GM10266 (cell line): ENCODE data around the gene C5AR1.

Source experiments
- DNase-seq: peaks from one replicate; pipeline ENCODE4 v3.0.0; 2012; ENCODE audit errors: extremely low spot score
- TF ChIP-seq, protein P1 (sequence below): IDR thresholded peaks from 2 replicates; pipeline ENCODE4 v1.5.1; 2012; ENCODE audit warnings: mild to moderate bottlenecking, low read depth; ENCODE audit not compliant: control insufficient read depth, insufficient read depth; ENCODE audit errors: missing control alignments

The C5AR1 gene

DNA sequence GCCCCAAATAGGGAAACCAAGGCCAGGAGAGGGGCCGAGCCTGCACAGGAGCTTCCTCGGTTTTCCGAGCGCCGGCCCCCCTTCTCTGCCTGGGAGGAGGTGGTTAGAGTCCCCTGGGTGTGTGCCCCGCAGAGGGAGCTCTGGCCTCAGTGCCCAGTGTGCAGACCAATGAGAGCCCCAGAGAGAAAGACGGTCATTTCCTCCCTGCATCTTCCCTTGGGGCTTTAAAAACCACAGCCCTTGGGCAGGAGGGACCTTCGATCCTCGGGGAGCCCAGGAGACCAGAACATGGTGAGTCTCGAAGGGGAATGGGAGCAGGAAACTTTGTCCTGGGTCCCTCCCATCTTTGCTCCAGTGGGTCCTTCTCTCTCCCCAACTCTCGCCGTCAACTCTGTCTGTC is at the start of gene C5AR1:
C5AR1 (plus strand) TSS at position 254 of the 400 bp plus-strand sequence; CDS start at position 289, 35 bp downstream.
- TF ChIP-seq, protein P1, sequence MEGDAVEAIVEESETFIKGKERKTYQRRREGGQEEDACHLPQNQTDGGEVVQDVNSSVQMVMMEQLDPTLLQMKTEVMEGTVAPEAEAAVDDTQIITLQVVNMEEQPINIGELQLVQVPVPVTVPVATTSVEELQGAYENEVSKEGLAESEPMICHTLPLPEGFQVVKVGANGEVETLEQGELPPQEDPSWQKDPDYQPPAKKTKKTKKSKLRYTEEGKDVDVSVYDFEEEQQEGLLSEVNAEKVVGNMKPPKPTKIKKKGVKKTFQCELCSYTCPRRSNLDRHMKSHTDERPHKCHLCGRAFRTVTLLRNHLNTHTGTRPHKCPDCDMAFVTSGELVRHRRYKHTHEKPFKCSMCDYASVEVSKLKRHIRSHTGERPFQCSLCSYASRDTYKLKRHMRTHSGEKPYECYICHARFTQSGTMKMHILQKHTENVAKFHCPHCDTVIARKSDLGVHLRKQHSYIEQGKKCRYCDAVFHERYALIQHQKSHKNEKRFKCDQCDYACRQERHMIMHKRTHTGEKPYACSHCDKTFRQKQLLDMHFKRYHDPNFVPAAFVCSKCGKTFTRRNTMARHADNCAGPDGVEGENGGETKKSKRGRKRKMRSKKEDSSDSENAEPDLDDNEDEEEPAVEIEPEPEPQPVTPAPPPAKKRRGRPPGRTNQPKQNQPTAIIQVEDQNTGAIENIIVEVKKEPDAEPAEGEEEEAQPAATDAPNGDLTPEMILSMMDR, result no peak
- no peak for DNase-seq

DNA sequence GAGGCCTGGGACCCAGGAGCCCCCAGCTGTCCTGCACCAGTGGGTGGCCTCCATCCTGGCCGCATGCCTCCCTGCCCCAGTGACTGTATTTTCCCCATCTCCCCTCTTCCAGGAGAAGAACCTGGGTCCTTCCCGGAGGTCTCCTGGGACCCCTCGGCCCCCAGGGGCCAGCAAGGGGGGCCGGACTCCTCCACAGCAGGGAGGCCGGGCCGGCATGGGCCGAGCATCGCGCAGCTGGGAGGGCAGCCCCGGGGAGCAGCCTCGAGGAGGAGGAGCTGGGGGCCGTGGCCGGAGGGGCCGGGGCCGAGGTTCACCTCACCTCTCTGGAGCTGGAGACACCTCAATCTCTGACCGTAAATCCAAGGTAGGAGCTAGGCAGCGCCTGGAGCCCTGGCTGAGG is 49.2 kb upstream of the C5AR1 start:
- DNase-seq, result no peak
- TF ChIP-seq, protein P1, result no peak

DNA sequence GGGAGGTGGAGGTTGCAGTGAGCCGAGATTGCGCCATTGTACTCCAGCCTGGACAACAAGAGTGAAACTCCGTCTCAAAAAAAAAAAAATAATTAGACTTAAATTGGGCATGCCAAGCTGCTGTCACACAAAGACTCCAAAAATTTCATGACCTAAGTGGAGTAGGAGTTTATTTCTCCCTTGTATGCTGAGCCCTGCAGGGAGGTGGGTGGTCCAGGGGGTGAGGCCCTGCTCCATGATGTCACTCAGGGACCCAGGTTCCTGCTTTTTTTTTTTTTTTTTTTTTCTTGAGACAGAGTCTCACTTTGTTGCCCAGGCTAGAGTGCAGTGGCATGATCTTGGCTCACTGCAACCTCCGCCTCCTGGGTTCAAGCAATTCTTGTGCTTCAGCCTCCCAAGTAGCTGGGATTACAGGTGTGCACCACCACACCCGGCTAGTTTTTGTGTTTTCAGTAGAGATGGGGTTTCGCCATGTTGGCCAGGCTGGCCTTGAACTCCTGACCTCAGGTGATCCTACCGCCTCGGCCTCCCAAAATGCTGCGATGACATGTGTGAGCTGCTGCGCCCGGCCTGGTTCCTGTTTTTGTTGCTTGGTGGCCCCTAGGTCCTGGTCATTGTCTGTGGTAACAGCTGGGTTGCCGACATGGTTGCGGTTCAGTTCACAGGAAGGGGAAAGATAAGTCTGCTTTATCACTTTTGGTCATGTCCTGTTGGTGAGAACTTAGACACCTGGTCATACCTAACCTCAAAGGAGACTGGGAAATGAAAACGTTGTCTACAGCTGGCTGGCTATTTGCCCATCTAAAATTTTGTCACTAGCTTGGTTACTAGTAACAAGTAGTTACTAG is 47.5 kb upstream of the C5AR1 start:
- DNase-seq, result peak; percentile 81

DNA sequence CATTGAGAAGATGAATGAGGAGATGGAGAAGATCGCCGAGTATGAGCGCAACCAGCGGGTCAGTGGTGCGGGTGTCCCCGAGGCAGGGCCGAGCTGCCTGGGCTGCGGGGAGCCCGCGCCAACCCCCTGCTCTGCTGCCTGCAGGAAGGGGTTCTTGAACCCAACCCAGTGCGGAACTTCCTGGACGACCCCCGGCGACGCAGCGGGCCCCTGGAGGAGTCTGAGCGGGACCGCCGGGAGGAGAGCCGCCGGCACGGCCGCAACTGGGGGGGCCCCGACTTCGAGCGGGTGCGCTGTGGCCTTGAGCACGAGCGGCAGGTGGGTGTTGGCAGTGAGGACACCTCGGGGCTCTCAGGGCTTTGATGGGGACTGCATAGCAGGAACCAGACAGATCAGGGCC is 45.0 kb upstream of the C5AR1 start:
- TF ChIP-seq, protein P1, result no peak
- DNase-seq, result no peak

DNA sequence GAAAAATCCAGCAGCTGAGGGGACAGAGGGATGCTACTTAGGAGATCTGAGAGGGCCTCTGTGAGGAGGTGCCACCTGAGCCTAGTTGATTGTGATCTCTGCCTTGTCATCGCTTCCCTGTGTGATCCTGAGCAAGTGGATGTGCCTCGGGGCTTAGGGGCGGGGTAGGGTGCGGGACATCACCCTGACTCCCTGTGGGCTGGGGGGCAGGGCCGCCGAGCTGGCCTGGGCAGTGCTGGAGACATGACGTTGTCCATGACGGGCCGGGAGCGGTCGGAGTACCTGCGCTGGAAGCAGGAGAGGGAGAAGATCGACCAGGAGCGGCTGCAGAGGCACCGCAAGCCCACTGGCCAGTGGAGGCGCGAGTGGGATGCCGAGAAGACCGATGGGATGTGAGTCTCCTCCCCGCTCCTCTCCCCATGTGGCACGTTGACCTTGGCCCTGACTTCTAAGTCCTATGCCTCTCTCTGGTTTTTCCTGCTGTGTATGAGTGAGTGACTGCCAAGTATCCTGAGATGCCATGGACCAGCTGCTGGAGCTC is 43.2 kb upstream of the C5AR1 start:
- TF ChIP-seq, protein P1, result no peak
- no peak for DNase-seq

DNA sequence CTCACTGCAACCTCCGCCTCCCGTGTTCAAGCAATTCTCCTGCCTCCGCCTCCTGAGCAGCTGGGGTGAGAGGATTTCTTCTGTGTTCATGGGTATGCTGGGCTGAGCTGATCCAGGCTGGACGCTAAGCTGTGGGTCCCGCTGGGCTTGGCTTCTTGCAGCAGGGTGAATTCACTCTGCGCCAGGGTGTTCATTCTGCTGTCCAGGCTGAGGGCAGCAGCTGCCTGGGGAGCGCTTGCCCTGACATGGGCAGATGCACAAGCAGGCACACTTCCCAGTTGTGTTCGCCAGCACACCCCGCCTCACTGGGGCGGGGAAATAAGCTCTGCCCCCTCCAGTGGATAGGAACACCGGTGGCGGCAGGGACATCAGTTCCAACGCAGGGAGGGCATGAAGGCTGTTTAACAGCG is 42.3 kb upstream of the C5AR1 start:
- TF ChIP-seq, protein P1, result no peak
- DNase-seq, result no peak

DNA sequence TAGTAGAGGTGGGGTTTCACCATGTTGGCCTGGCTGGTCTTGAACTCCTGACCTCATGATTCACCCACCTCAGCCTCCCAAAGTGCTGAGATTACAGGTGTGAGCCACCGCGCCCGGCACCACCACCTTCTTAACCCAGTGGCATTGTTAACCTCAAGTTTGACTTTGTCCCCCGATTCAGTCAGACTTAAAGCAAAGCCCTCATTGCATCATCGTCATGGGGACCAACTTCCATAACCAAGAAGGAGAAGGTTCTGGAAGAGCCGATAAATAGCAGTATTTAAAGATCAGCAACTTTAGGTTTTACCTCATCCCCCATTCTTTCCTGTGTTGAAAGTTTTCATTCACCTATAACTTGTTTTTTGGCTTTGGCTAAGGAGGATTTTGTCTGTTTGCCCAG is 41.6 kb upstream of the C5AR1 start:
- TF ChIP-seq, protein P1, result no peak
- no peak for DNase-seq
